ENCODE measurements around the gene BAHCC1. TPM values are rescaled to one million over a fixed set of nuclear protein-coding genes. Genes with fewer than 3 reads are reported as not detected.

Gene BAHCC1
- total and polyA plus RNA-seq, 9 of the 15 experiments (the other 6 are each of a cell fraction or from before 2014, with no cell fraction given), result 0.14 to 26.9 (median 5.0) TPM

GRCh38 chr17:81406117-81406953 lies 11.1 kb downstream of the BAHCC1 start:
- Histone ChIP-seq H3K79me2 (ENCODE audit: control insufficient read depth, insufficient read depth, low read length) (peaks cover 27% of the 10 kb centered on the region), H3K9ac (ENCODE audit: insufficient read depth in 1 of 2, low read depth in 2 of 2, low read length in 2 of 2) (peak overlapping the region in 1 of 2 experiments; percentile 37; a peak in 2 of 4 replicates), H3K4me2 (ENCODE audit: insufficient read depth, low read length) (no peak overlapping the region), H3K4me3 (no peak overlapping the region), H3K27me3 (ENCODE audit: control insufficient read depth in 2 of 2, insufficient read depth in 2 of 2, low read length in 2 of 2) (no peaks in the 10 kb centered on the region), H3K36me3 (ENCODE audit: control insufficient read depth, insufficient read depth, low read length) (peaks cover 26% of the 10 kb centered on the region; the same call in 2 of the 3 replicates), H4K20me1 (replicated peaks; ENCODE audit: control insufficient read depth, insufficient read depth, low read length) (0 out of 2 replicates have a peak, but pooled peaks cover 3% of the 10 kb centered on the region), H3K4me1 (replicated peaks in 1 of 2; ENCODE audit: control insufficient read depth in 2 of 2, insufficient read depth in 2 of 2, low read length in 2 of 2) (peaks cover 22 to 79% of the 10 kb centered on the region in 2 experiments), H3K9me3 (replicated peaks; ENCODE audit: control insufficient read depth, insufficient read depth, low read depth, low read length) (no peaks in the 10 kb centered on the region), H3K27ac (ENCODE audit: extremely low read depth, low read depth, low read length) (no peak overlapping the region), H3K9me1 (ENCODE audit: control insufficient read depth, insufficient read depth, low read length) (peaks cover 2% of the 10 kb centered on the region), H2AFZ (ENCODE audit: low read depth, low read length) (no peak overlapping the region)
- intact Hi-C loops (cut with micrococcal nuclease) (loop anchor here (5.0 kb wide), 1 partner anchor 76 kb away; no protein-coding TSS in a partner anchor), in situ Hi-C loops (cut with MboI) (no loop called here)
- FAIRE-seq (no peak), ATAC-seq (no peak), DNase-seq (ENCODE audit: extremely low read depth in 1 of 4, low spot score in 3 of 4) (no peak)
- ChIA-PET CTCF (ENCODE audit: low intra/inter-chr PET ratio) (no interaction called here), POLR2A (interaction anchor here (2.2 to 3.2 kb wide), 2 partner anchors 11 to 16 kb away, joined by 6 to 18 read pairs; partner anchors contain the start of gene BAHCC1)
- no TSS peak for BruUV-seq (replicated peaks)
- 61% methylated on average over 28 of the region's 42 CpGs for WGBS (ENCODE audit: insufficient coverage, low coverage, missing lambda C conversion rate)
- TF ChIP-seq, protein P1, sequence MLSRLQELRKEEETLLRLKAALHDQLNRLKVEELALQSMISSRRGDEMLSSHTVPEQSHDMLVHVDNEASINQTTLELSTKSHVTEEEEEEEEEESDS (CRISPR knock-in tag; IDR thresholded peaks at IDR 0.05), result no peak
- TF ChIP-seq ASH1L (IDR thresholded peaks at IDR 0.05; ENCODE audit: borderline replicate concordance, low read depth, partially characterized antibody) (no peak), GATAD2A (IDR thresholded peaks at IDR 0.05) (no peak), TOE1 (IDR thresholded peaks at IDR 0.05; ENCODE audit: borderline replicate concordance) (no peak), TOE1 (CRISPR knock-in tag; IDR thresholded peaks at IDR 0.05; ENCODE audit: borderline replicate concordance, low read depth) (no peak), POLR2G (IDR thresholded peaks at IDR 0.05; ENCODE audit: low read depth, low read length) (peak; percentile 48; the same call in 1 of the 2 replicates)
- TF ChIP-seq, protein P2, sequence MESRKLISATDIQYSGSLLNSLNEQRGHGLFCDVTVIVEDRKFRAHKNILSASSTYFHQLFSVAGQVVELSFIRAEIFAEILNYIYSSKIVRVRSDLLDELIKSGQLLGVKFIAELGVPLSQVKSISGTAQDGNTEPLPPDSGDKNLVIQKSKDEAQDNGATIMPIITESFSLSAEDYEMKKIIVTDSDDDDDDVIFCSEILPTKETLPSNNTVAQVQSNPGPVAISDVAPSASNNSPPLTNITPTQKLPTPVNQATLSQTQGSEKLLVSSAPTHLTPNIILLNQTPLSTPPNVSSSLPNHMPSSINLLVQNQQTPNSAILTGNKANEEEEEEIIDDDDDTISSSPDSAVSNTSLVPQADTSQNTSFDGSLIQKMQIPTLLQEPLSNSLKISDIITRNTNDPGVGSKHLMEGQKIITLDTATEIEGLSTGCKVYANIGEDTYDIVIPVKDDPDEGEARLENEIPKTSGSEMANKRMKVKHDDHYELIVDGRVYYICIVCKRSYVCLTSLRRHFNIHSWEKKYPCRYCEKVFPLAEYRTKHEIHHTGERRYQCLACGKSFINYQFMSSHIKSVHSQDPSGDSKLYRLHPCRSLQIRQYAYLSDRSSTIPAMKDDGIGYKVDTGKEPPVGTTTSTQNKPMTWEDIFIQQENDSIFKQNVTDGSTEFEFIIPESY (CRISPR knock-in tag; IDR thresholded peaks at IDR 0.05), result peak; percentile 90
